HUDEP-2 (cell line): ENCODE data around the gene TP53TG5.

Source experiments
- DNase-seq, 76 experiments: peaks; one replicate each; lab custom pipeline; 2025; ENCODE audit not compliant: unreplicated experiment in 76 of 76; lab: John Stamatoyannopoulos, UW

TP53TG5 gene

DNA sequence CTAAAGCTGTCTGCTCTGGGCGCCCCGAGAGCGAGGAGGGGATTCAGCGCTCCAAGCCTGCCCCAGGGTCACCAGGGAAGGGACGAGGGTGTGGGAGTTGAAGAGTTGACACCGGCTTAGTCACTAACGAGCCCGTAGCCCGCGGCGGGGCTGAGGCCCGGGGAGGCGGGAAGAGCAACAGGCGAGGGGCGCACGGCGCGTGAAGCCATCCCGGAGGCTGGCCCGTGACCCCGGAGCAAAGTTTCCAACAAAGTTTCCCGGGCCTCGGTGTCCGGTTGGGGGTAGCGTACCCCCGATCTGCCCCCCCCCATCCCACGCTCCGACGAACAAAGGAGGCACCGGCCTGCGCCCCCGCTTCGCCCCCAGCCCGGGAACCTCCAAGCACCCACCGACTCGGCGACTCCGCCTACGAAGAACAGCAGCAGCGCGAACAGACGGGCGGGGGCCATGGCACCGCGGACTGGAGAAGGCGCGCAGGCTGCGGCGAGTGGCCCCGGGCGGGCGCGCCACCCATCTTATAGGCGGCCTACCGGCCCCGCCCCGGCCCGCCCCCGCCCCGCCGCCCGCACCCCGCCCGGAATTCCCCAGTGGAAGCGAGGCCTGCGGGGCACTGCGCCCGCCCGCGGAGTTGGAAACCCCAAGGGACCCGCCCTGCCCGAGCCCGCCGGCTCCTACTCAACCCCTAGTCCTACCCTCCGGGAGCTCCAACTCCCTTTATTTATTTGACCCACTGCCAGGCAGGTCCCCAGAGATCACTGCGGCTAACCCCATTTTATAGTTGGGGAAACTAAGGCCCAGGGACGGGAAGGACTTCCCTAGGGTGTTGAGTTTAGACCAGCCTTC is 30.0 kb downstream of the TP53TG5 start, which contains the start of gene SDC4:
TSS of gene SDC4 (minus strand) at position 489 of the 843 bp plus-strand sequence. CDS start at position 449, 40 bp downstream.
- DNase-seq = peak in 47 of 76 experiments; percentile 9 to 66 (median 33)

DNA sequence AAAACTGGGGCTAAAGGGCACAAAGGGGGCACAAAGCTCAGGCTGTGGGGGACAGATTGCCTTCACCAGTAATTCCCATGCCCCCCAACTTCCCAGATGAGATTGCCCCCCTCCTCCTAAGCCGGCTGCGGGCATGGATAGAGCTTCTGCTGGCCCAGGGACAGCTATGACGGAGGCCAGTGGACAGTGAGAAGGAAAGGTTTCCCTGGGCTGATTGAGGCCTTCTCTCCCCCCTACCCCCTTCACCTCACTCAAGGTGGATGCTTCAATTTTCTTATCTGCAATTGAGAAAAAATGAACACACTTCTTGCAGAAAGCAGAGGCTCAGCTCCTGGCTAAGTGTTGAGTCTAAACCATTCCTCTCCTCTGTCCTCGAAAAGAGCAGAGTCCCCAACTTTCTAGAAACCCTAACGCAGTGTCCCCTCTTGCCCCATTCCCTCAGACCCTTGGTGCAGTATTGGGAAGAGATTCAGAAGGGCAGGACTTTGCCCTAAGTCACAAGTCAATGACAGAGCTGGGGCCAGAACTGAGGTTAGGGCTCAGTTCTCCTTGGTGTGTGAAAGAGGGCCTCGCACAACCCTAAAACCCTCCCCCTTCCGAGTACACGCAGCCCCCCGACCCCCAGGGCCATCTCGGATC is 30.7 kb downstream of the TP53TG5 start:
- DNase-seq = no peak

DNA sequence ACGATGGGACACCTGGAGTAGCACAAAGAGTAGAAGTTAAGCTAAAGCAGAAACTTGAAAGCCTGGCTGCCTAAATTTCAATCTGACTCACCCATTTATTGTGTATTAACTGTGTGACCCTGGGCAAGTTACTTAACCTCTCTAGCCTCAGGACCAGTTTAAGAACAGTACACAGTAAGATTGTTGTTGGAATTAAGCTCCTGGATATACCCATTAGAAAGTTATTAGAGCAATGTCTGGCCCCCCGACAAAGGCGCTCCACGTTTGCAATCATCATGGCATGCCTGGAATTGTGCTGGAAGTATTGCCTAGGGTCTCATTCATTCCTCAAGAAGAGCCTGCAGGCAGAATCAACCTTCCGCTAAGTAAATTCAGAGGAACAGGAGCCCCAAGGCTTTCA is 31.3 kb downstream of the TP53TG5 start:
- DNase-seq = no peak

DNA sequence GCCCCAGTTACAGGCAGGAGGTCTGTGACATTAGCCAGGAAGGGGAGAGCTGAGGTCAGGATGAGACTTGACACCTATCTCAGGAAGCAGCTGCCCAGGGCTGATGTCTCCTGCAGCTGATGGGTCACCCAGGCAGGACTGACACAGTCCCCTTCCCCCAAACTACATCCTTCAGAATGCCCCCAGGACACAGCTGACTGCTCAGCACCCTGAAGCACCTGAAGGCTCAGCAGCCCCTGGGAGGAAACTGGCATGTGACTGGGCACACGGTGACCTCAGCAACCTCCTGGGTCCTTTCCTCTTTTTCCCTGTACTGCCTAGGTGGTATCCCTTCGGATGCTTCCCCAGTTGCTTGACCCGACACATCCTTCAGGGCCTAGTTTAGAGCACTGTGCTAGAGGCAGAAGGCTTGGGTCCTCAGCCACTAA is 31.8 kb downstream of the TP53TG5 start:
- peak in 1 of 76 experiments; percentile 10 for DNase-seq

DNA sequence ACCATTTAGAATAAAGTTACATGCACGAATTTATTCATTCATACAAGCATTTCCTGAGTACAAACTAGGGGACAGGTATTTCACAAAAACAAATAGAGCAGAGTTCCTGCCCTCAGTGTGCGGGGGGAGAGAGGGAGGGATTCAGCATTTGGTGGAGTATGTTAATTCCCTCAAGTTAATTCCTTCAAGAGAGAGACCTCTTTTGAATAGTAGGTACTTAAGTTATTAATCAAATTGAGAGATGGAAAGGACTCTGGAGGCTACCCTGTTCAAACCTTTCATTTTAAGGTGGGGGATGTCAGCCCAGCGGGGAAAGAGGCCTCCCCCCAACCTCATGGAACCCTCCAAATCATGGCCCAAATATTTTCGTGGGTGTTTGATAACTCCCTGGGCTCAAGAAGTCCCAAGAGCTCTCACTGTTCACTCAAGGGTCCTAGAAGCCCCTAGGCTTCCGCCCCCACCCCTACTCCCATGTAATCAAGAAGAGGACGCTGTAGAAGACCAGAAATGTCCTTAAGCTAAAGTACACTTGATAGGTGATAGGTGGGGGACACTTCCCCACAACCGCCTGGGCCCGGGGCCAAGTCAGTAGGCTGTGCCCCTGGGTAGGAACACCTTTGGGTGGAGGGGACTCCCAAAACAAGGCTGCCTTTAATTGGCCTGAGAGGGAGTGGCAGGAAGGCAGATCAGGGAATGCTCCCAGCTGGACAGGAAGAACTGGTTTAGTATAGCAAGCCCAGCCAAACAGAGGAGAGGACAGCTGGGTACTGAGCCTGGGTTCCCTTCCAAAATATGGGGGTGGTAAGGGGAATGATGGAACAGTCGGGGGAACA is 32.8 kb downstream of the TP53TG5 start:
- no peak for DNase-seq

DNA sequence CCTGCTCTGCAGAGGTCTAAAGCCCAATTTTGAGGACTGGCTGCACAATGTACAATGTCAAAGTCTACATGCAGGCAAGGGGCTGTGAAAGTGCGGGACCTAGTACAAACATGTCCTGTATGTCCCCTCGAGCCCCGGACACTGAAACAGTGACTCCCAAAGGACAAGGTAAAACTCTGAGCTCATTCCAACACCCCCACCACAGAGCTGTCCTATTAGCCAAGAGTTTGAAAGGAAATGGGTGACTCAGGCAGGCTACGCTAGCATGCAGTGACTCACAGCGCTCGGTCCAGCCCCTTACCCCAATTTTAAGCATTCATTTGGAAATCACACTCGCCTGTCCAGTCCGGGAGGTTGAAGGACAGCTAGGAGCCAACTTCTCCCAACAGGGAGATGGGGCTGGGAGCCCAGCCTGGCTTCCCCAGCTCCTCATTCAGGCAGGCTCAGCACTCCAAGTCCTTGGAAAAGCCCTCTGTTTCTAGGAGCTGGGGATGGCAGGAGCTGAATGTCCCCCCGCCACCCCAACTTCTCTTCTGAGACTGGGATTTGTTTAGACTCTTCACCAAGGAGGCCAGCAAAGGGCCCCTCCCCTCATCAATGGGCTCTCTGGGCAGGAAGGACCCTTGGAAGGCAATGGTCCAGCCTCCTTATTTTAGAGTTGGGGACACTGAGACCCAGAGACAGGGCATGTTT is 33.8 kb downstream of the TP53TG5 start:
- peak in 2 of 76 experiments; percentile 8 to 20 for DNase-seq

DNA sequence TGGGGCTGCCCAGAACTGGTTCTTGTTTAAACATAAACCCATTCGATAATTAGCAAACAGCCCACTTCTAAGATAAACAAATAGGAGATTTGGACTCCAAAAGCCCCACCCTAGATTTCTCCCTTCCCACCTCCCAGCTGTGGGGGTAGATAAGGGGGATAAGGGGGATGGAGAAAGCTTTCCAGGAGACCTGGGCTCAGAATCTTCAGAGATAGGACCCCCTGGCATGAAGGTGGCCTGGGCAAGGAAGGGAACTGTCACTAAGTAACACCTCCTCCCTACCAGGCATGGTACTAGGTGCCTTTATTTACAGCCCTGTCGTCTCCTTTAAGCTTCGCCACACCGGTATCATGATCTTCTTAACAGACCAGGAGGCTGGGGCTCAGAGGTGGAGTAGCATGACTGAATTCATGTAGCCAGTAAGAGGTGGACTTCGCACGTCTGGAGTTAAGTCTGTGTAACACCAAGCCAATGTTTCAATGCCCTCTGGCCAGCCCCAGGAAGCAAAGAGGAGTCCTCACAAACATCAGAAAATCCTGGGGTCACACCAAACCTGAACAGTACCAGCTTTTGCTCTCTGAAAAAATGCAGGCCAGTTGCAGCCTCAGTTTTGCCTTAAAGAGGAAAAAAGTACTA is 34.5 kb downstream of the TP53TG5 start:
- DNase-seq = peak in 43 of 76 experiments; percentile 7 to 66 (median 34)

DNA sequence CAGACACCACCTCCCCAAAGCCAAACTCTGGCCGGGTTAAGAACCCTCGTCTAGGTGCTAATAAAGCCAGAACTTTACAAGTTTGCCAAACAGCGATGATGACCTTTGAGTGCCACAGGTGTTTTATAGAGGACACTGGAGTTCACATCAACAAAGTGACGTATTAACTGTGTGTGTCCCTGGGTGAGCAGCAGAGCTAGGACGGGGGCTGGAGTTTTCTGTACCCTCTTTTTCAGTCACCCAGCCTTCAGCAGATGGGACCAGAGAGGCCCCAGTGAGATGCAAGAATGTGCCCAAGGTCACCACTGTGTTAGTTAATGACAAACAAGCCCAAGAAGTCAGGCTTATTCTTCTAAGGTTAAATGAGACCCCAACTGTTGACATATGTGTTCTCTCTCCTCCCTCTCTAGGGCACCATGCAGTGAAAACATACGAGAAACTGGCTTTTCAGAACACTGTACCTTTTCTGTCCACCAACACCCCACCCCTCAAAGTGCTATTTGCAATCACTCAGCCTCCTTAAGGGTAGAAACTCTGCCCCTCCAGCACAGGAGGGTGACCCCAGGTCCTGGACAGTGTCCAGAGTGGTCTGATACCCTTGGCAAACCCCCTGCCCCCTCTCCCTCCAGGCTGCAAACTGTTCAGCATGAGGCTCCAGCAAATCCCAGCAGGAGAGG is 35.1 kb downstream of the TP53TG5 start:
- DNase-seq = no peak

DNA sequence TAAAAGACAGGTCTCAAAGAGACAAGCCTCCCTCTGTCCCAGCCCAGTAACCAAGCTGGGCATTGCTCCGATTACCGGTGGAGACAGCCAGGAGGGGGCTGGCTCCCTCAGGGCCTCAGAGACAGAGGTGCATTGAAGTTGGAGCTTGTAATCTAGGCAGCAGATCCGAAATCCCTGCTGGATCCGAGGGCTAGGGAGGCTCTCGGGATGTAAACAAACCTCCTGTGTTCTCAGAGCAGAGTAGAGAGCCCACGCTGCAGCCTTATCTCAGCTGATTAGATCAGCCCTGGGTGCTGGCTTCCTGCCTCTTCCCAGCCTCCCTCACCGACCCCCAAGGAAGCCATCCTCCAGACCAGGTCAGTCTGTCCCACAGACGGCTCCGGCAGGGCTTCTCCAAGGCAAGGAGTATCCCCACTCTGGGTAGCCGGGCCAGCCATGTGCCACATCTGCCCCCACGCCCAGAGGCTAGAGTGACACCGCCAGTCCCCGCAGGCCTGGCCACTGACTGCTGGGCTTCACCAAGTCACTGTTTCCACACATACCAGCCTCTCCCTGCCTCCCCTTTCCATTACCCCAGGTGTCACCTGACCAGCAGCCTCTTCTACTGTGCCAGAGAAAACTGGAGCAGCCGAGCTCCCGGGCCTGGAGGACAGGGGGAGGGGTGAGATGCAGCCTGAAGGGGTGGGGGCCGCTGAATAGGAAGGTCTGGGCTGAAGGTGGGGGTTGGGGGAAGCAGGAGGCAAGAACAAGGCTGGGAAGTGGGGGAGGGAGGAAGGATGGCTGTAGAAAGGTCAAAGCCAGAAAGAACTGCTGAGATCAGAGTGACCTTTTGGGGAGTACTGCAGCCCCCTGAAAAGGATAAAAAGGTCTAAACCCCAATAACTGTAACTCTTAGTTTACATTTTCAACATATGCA is 35.9 kb downstream of the TP53TG5 start:
- DNase-seq = peak in 30 of 76 experiments; percentile 9 to 69 (median 28)

DNA sequence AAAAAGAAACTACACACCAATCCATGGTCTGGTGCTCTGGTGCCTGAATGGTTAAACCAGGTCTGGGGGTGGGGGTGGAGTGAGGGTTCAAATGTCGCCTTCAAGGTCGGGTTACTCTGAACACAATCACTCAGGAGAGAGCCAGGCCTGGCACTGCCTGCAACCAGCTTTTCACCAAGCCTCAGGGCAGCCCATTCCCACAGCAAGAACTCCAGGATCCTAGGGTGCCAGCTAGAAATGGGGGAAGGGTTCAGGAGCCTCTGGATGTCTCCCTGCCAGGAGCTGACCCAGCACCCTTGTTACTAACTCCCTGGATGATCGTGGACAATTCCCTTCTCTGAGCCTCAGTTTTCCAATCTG is 36.6 kb downstream of the TP53TG5 start:
- no peak for DNase-seq

DNA sequence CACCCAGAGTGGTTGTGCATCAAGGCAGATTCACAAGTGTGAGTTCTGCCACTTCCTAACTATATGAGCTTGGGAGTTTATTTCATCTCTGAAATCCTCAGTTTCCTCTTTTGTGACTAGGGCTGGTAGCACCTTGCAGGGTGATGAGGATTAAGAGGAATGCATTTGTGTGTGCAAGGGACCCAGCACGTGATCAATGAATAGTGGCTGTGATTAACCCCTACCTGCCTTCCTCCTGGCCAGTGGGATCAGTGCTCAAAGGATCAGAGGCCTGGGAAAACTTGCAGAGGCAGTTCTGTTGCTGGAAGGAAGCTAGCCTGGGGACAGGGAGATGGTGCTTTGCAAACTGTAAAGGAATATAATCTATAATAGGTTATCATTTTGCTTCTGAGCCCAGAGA is 37.2 kb downstream of the TP53TG5 start:
- no peak for DNase-seq

DNA sequence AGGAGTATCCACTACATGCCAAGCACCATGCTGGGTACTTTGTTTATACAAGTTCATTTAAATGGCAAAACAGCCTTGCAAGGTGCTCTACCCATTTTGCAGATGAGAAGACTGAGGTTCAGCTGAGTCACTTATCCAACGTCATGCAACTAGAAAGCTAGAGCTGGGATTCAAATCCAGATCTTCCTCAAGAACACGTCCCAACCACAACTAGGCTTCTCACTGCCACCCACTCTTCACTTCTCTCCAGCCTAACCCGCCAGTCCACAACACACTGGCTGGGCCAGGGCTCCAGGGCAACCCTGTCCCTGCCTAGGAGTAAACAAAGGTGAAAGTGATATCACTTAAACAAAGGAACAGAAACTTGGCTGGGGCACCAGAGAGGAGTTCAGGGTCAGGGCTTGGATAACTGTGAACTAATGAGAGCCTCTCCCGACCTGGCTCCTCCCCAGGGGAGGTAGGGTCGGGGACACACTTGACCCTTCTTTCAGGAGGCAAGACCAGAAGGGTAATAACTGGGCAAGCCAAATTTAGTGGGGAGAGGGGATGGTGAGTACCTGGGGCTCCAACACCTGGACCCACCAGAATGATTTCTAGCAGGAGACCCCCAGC is 37.8 kb downstream of the TP53TG5 start:
- peak in 2 of 76 experiments; percentile 8 to 16 for DNase-seq

DNA sequence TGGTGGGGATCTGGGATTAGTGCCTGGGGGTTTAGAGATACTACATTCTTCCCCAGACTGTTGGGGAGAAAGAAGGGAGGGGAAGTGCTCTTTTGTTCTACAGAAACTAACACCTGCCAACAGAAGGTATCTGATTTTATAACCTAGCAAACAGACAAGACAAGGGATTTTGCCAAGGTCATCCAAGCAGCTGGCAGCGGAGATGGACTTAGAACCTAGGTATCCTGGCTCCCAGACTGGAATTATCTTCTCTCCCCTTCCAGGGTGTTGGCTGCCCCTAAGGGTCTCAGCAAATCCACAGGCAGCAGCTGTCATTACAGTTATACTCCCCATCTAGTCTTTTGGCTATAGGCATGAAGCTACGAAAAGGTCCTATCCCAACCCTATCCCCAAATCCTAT is 38.3 kb downstream of the TP53TG5 start:
- DNase-seq = no peak

DNA sequence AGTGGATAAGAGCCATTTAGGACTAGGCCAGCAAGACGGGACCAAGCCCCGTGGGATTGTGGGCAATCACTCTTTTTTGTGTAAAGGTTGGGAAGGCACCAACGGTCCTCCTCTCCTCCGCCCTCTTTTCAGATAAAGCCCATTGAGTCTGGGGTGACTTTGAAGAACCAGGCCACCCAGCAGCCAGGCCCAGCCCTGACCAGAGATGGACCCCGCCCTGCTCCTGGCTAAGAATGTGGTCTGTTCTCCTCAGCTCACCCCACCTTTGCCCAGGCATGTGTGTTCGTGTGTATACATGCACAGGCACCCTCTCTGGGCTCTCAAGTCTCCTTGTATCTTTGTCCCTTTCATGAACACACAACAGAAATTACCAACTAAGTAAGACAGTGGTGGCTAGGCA is 39.0 kb downstream of the TP53TG5 start:
- DNase-seq = peak in 59 of 76 experiments; percentile 12 to 82 (median 55)

DNA sequence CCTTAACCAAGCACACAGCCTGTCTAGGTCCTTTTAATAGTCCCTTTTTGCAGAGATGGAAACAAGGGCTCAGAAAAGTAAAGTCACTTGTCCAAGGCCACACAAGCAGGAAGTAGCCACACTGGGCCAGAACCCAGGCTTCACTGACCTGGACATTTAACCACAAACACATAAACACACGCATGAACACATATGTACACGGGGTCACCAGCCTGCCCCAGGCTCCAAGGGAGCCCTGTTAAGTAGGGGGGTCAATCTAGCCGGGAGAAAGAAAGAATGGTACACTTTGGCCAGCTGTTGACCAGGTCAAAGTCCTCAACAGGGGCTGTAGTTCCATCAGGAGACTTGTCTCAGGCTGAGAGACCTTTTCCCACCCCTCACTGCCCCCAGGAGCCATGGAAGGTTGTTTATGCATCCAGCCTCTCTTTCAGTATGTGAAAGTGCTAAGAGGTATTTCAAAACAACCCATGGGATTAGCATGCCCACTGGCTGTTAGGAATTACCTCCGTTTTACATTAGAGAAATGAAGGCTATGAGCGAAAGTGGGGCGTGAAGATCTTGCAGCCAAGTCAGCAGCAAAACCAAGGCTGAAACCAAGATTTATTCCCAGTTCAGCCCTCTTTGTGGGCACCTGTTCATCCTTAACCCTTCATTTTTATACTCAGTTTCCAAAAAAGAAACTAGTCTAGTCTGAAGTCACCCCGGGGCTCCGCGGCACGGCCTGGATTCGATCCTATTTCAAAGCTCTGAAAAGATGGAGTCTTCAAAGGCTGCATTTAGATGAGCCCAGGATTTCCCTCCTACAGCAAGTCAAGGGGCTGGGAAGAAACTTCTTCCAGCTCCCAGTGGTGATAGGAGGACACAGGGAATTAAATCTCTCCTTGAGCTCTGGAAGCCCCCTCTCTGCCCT is 39.7 kb downstream of the TP53TG5 start:
- no peak for DNase-seq

DNA sequence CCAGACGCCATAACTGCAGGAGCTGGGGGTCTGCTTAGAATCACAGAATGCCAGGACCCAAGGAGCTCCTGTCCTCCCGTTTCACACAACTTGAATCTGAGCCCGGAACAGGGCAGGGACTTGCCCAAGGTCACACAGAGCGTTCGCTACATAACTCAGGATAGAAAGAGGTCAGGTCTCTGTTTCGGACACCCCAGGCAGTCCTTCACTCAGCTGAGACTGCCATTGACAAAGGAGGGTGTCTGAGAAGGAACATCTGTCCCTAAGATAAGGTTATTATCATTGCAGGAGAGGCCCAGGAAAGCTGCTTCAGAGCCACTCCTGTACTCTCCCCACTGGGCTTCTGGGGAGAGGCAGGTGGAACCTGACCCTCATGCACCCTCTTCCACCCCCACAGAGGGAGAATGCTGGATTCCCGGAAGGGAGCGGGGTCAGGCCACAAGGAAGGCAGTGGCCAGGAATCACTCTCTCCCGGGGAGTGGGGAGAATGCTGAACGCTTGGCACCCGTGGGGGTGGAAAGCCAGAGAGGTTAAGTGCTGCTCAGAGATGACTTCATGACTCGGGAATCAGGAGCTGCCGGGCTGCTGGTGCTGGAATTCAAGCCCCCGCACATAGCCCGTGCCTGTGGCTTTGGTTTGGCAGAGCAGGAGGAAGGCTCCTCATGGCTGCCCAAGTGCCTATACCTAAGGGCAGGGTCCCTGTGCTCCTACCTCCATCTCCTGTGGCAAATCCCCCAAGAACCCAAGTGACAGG is 40.6 kb downstream of the TP53TG5 start:
- DNase-seq = peak in 51 of 76 experiments; percentile 6 to 70 (median 34)
